SK-N-SH (cell line): ENCODE data around the gene NIPAL3.

ENCODE experiments used
- CTCF ChIP-seq: fragments of 200-600 bp; sonication (generic); IDR thresholded peaks from 2 replicates; pipeline ENCODE4 v1.6.1; 2017; ENCODE audit warnings: antibody characterized with exemption, mild to moderate bottlenecking, moderate library complexity
- EP300 ChIP-seq, 2 experiments: IDR thresholded peaks; 2 replicates each; pipeline versions ENCODE4 v1.4.0 to v1.6.1; 2012; ENCODE audit warnings: borderline replicate concordance in 1 of 2, low read depth in 1 of 2, low read length in 1 of 2
- EZH2phosphoT487 ChIP-seq: fragments of 200-600 bp; sonication (generic); IDR thresholded peaks from 2 replicates; pipeline ENCODE4 v1.6.1; 2017; ENCODE audit warnings: low read depth, mixed run types, mild to moderate bottlenecking, antibody characterized with exemption, moderate library complexity, borderline replicate concordance
- MAX ChIP-seq: IDR thresholded peaks from 2 replicates; pipeline ENCODE4 v1.4.0; 2012; ENCODE audit warnings: low read depth
- MXI1 ChIP-seq: IDR thresholded peaks from 2 replicates; pipeline ENCODE4 v1.6.1; 2012; ENCODE audit warnings: mild to moderate bottlenecking, low read depth, low read length, improper control_type of control experiment
- RXRA ChIP-seq: IDR thresholded peaks from 2 replicates; pipeline ENCODE4 v1.4.0; 2012; ENCODE audit warnings: low read depth, mild to moderate bottlenecking, borderline replicate concordance
- TAF1 ChIP-seq: IDR thresholded peaks from 2 replicates; pipeline ENCODE4 v1.6.1; 2012; ENCODE audit warnings: low read depth, mild to moderate bottlenecking, low read length, moderate library complexity, borderline replicate concordance
- TF ChIP-seq, protein P1 (sequence below): fragments of 150-350 bp; IDR thresholded peaks from 2 replicates; pipeline ENCODE4 v1.6.1; 2017; ENCODE audit warnings: antibody characterized with exemption, low read length, low read depth, borderline replicate concordance
- TF ChIP-seq, protein P2 (sequence below): IDR thresholded peaks from 2 replicates; pipeline ENCODE4 v1.6.1; 2012; ENCODE audit warnings: mild to moderate bottlenecking, low read depth, low read length, moderate library complexity

DNA sequence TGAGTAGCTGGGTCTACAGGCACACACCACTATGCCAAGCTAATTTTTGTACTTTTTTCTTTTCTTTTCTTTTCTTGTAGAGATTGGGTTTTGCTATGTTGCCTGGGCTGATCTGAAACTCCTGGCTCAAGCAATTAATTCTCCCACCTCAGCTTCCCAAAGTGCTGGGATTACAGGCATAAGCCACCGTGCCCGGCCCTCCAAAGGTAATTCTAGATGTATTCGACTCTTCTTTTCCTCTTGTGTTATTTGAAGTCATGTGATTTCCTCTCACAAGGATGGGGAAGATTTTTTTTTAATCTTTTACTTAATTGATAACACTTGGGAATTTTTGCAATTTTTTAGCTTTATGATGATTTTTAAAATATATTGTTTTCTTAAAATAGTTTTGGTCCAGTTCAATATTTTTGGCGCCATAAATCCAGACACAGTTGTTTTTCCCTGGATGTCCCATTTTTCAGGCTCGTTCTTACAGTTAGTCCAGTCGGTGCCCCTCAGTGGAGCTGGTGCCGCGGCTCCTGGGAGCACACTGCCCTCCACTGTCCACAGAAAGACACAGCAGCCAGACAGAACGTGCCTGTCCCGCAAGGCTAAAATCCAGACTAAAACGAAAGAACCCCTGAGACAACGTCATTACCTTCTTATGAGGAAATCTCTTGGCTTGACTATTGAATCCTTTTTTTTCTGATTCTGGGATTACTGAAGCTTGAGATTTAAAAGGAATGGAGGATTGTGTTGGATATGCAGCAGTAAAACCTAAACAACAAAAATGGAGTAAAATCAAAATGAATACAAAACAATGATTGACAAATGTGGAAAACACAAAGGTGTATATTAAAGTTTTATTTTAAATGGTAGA, 24.4 kb upstream of the NIPAL3 start:
- TF ChIP-seq MXI1 (no peak), CTCF (peak; percentile 98), MAX (peak; percentile 35; the same call in 1 of the 2 replicates), RXRA (no peak), EZH2phosphoT487 (no peak), TAF1 (0 out of 2 replicates have a peak, but pooled peaks have one; percentile 12), EP300 (IDR thresholded peaks at IDR 0.05; ENCODE audit: borderline replicate concordance in 1 of 2, low read depth in 1 of 2, low read length in 1 of 2) (no peak)
- TF ChIP-seq, protein P1, sequence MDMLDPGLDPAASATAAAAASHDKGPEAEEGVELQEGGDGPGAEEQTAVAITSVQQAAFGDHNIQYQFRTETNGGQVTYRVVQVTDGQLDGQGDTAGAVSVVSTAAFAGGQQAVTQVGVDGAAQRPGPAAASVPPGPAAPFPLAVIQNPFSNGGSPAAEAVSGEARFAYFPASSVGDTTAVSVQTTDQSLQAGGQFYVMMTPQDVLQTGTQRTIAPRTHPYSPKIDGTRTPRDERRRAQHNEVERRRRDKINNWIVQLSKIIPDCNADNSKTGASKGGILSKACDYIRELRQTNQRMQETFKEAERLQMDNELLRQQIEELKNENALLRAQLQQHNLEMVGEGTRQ, result no peak
- TF ChIP-seq, protein P2, sequence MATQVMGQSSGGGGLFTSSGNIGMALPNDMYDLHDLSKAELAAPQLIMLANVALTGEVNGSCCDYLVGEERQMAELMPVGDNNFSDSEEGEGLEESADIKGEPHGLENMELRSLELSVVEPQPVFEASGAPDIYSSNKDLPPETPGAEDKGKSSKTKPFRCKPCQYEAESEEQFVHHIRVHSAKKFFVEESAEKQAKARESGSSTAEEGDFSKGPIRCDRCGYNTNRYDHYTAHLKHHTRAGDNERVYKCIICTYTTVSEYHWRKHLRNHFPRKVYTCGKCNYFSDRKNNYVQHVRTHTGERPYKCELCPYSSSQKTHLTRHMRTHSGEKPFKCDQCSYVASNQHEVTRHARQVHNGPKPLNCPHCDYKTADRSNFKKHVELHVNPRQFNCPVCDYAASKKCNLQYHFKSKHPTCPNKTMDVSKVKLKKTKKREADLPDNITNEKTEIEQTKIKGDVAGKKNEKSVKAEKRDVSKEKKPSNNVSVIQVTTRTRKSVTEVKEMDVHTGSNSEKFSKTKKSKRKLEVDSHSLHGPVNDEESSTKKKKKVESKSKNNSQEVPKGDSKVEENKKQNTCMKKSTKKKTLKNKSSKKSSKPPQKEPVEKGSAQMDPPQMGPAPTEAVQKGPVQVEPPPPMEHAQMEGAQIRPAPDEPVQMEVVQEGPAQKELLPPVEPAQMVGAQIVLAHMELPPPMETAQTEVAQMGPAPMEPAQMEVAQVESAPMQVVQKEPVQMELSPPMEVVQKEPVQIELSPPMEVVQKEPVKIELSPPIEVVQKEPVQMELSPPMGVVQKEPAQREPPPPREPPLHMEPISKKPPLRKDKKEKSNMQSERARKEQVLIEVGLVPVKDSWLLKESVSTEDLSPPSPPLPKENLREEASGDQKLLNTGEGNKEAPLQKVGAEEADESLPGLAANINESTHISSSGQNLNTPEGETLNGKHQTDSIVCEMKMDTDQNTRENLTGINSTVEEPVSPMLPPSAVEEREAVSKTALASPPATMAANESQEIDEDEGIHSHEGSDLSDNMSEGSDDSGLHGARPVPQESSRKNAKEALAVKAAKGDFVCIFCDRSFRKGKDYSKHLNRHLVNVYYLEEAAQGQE, result no peak
